HEK293 (cell line): ENCODE data around the gene SLC25A1.

Experiments used
- HOXA7 ChIP-seq: sonication (generic); formaldehyde crosslinking; IDR thresholded peaks from 2 replicates; pipeline ENCODE4 v1.8.1; 2022; ENCODE audit warnings: missing genetic modification reagents, borderline replicate concordance
- ZNF600 ChIP-seq: fragments of 450-650 bp; formaldehyde crosslinking; IDR thresholded peaks from 2 replicates; pipeline ENCODE4 v1.5.1; 2016; ENCODE audit warnings: missing biosample characterization, missing genetic modification characterization
- ZNF76 ChIP-seq: fragments of 450-650 bp; formaldehyde crosslinking; IDR thresholded peaks from 2 replicates; pipeline ENCODE4; 2016; ENCODE audit warnings: low read depth, missing biosample characterization, missing genetic modification characterization, borderline replicate concordance
- TF ChIP-seq, protein P1 (sequence below): fragments of 450-650 bp; formaldehyde crosslinking; IDR thresholded peaks from 2 replicates; pipeline ENCODE4 v1.5.1; 2016; ENCODE audit warnings: missing biosample characterization, missing genetic modification characterization

DNA sequence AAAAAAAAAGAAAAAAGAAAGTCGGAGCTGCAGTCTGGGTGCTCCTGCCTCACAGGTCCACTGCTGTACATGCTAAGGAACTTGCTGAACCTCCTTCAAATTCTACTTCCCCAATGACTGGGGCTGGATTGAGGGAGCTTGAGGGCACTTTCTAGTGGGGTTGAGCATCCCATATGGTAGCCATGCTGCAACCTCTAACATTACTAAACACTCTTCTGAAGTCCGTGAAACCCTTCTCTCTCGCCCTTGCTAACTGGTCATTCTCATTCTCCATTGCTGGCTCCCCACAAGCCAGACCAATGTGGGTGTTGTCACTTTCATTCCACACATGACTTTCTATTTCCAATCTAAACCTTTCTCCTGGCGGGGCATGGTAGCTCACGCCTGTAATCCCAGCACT is 35.3 kb downstream of the SLC25A1 start:
- no peak for TF ChIP-seq ZNF600
- TF ChIP-seq, protein P1, sequence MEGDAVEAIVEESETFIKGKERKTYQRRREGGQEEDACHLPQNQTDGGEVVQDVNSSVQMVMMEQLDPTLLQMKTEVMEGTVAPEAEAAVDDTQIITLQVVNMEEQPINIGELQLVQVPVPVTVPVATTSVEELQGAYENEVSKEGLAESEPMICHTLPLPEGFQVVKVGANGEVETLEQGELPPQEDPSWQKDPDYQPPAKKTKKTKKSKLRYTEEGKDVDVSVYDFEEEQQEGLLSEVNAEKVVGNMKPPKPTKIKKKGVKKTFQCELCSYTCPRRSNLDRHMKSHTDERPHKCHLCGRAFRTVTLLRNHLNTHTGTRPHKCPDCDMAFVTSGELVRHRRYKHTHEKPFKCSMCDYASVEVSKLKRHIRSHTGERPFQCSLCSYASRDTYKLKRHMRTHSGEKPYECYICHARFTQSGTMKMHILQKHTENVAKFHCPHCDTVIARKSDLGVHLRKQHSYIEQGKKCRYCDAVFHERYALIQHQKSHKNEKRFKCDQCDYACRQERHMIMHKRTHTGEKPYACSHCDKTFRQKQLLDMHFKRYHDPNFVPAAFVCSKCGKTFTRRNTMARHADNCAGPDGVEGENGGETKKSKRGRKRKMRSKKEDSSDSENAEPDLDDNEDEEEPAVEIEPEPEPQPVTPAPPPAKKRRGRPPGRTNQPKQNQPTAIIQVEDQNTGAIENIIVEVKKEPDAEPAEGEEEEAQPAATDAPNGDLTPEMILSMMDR (tag by site-specific recombination), result no peak
- TF ChIP-seq ZNF76 (tag by site-specific recombination), result no peak
- TF ChIP-seq HOXA7 (CRISPR knock-in tag), result no peak
